Measurements from ENCODE around the gene MAN1A1.

DNA sequence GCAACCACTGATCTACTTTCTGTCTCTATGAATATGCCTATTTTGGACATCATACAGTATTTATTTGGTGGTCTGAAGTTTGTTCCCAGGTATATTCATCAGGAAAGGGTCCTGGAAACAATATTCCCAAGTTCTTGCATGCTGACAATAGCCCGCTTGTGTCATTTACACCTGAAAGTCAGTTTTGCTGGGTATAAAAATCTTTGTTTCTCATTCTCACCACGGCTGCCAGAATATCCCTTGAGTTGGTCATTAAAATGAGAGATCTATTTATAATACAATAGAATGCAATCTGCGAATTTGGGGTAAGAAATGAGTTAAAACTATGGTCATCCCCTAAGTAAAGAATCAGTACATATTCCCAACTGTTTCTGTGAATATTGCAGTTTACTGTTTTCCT lies 79.0 kb downstream of the MAN1A1 start:
- no peak for TF ChIP-seq POLR2A (IDR thresholded peaks at IDR 0.05; ENCODE audit: low read length)
- TF ChIP-seq GATA1 (IDR thresholded peaks at IDR 0.05; ENCODE audit: low read depth, low read length) = no peak

All from erythroblast (primary cell).